GM18526 (cell line): ENCODE results near the gene HSPB3.

Experiments
- POLR2A ChIP-seq: IDR thresholded peaks from 3 replicates; pipeline ENCODE4 v1.6.1; 2011; ENCODE audit not compliant: insufficient read length; ENCODE audit errors: extremely low read depth

The HSPB3 gene

DNA sequence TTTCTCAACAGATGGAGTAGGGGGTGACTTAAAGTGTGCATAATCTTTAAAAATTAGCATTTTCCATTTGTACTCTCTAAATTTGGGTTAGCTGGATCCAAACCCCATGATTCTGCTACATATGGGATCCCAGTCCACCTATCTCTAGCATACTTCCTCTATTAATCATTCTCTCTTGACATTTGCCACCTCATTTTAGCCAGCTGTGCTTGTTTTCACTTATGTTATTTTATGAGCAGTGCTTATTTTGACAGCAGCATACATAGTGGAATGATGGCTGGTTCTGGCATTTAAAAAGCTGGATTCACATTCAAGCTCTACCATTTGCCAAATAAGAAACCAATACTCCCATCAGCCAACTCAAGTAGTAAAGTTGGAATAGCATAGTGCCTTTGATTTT is 39.5 kb downstream of the HSPB3 start:
- TF ChIP-seq POLR2A, result no peak
